Left lung (tissue), 10 donors: ENCODE data around the gene HOXA9. TPM values are rescaled to one million over a fixed set of nuclear protein-coding genes. Genes with fewer than 3 reads are reported as not detected.

Experiments used
- ATAC-seq: fragments of 200-7000 bp; cut with Tn5 transposase; one replicate; pipeline ENCODE4 v1.9.1; 2020; ENCODE audit warnings: moderate library complexity
- DNase-seq, 4 donors: peaks; one replicate each; pipeline ENCODE4 v3.0.0-alpha.2; 2013 to 2020
- H3K27ac ChIP-seq, 2 donors: fragments of 200-600 bp; sonication (generic) in 1 of 2; one replicate each; pipeline versions ENCODE4 v1.5.0 to v1.8.0; 2020 to 2021
- H3K27me3 ChIP-seq, 2 donors: fragments of 200-600 bp; sonication (generic) in 1 of 2; one replicate each; pipeline versions ENCODE4 v1.5.0 to v1.8.0; 2020 to 2021
- H3K36me3 ChIP-seq, 2 donors: fragments of 200-600 bp; sonication (generic) in 1 of 2; one replicate each; pipeline versions ENCODE4 v1.5.0 to v1.8.0; 2020 to 2021
- H3K4me1 ChIP-seq, 2 donors: fragments of 200-600 bp; one replicate each; pipeline ENCODE4 v1.8.0; 2021
- H3K4me3 ChIP-seq, 2 donors: fragments of 200-600 bp; sonication (generic) in 1 of 2; one replicate each; pipeline versions ENCODE4 v1.5.0 to v1.8.0; 2020 to 2021; ENCODE audit warnings: mild to moderate bottlenecking in 1 of 2
- H3K9me3 ChIP-seq, 2 donors: fragments of 200-600 bp; sonication (generic) in 1 of 2; one replicate each; pipeline versions ENCODE4 v1.5.0 to v1.8.0; 2020 to 2021
- intact Hi-C, 2 donors: fragments of 100-400 bp; cut with DNase I; formaldehyde crosslinking; loops; one replicate each; pipeline versions ENCODE4 v1.11.2 to v1.14.2; 2022
- polyA plus RNA-seq, 6 donors: library from polyadenylated mRNA; unstranded; fragments of 120-200 nt; gene quantifications; one replicate each; pipeline ENCODE4 v1.2.1, GENCODE V29; 2013; ENCODE audit not compliant: insufficient read length in 6 of 6
- total RNA-seq, 2 donors: library from RNA; stranded (reverse); fragmentation: NEBNext Ultra II Directional; extraction: Animal tissue kit (Norgen Biotek cat#: 25700); gene quantifications; one replicate each; pipeline ENCODE4 v1.2.1, GENCODE V29; 2021
- TF ChIP-seq, protein P1 (sequence below), 2 donors: fragments of 200-600 bp; sonication (generic) in 1 of 2; IDR thresholded peaks; one replicate each; pipeline versions ENCODE4 v1.5.0 to v1.8.0; 2021; ENCODE audit warnings: antibody characterized with exemption in 2 of 2
- donor health status: DM: no; HTN: yes; CAD: no.
- donor health status: DM: no; HTN: no; CAD: no.

Gene HOXA9
- total and polyA plus RNA-seq, 8 donors: 0.38 to 1.4 (median 0.57) TPM

DNA sequence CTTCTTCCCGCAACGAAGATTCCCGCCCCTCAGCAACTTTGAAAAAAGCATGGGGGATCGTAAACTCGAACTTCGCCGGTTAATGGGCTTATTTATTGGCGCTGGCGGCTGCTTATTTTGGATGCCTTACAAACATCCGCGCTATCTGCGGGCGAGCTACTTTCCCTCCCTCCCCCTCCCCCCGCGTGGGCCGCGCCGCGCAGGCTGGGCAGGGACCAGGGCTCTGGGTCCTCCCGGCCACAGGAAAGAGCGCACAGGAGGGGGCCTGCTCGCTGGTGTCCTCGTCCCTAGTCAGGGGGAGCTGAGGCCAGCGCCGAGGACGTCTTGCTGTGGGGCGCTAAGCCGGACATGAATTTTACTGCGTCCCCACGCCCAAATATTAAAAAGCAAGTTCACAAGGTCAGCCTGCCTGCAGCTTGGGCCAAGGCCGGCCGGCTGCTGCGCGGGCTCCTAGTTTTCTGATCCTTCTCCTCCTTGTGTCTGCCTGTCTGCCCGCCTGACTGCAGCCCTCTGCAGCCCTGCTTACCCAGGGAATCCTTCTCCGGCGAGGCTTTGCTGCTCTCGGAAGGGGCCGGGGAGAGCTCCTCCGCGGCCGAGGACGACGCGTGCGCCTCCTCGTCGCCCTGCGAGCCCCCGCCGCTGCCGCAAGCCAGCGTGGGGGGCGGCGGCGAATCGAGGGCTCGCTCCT, 7.6 kb upstream of the HOXA9 start:
- Histone ChIP-seq H3K27me3 (peaks cover 100% of the 10 kb centered on the region in 2 donors), H3K9me3 (no peaks in the 10 kb centered on the region), H3K36me3 (no peaks in the 10 kb centered on the region), H3K4me1 (peaks cover 0 to 48% of the 10 kb centered on the region in 2 donors), H3K4me3 (peak overlapping the region; percentile 12 to 47), H3K27ac (no peak overlapping the region)
- ATAC-seq (peak; percentile 20), DNase-seq (peak in 1 of 4 donors; percentile 34)
- TF ChIP-seq, protein P1, sequence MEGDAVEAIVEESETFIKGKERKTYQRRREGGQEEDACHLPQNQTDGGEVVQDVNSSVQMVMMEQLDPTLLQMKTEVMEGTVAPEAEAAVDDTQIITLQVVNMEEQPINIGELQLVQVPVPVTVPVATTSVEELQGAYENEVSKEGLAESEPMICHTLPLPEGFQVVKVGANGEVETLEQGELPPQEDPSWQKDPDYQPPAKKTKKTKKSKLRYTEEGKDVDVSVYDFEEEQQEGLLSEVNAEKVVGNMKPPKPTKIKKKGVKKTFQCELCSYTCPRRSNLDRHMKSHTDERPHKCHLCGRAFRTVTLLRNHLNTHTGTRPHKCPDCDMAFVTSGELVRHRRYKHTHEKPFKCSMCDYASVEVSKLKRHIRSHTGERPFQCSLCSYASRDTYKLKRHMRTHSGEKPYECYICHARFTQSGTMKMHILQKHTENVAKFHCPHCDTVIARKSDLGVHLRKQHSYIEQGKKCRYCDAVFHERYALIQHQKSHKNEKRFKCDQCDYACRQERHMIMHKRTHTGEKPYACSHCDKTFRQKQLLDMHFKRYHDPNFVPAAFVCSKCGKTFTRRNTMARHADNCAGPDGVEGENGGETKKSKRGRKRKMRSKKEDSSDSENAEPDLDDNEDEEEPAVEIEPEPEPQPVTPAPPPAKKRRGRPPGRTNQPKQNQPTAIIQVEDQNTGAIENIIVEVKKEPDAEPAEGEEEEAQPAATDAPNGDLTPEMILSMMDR (IDR thresholded peaks at IDR 0.05): no peak
- intact Hi-C loops: no loop called here

DNA sequence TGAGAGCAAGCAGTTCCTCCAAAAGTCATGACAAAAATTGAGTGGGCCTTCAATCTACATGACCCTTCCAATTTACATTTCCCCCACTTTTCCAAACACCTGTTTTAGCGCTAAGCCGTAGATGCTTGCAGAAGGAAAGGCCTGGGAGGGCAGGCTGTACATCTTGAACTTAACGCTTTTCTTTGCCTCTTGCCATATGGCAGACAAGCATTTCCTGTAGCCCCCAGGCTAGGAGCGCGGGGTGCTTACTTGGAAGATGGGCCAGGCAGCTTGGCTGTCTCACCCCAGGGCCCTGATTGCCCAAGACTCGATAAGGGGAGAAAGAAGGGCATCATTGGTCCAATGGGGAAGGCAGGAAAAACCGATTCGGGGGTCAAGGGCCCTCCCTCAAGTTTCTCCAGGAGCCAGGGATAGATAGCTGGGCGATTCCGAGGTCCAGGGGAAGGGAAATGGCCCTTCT, 7.0 kb upstream of the HOXA9 start:
- H3K36me3 ChIP-seq: no peaks in the 10 kb centered on the region
- H3K27ac ChIP-seq: no peak overlapping the region
- ATAC-seq (no peak), DNase-seq (peak in 1 of 4 donors; percentile 17)
- no peak overlapping the region for H3K4me3 ChIP-seq
- intact Hi-C loops: no loop called here
- H3K27me3 ChIP-seq: peaks cover 100% of the 10 kb centered on the region in 2 donors
- TF ChIP-seq, protein P1 (IDR thresholded peaks at IDR 0.05): no peak
- no peaks in the 10 kb centered on the region for H3K9me3 ChIP-seq
- H3K4me1 ChIP-seq: peaks cover 0 to 48% of the 10 kb centered on the region in 2 donors

DNA sequence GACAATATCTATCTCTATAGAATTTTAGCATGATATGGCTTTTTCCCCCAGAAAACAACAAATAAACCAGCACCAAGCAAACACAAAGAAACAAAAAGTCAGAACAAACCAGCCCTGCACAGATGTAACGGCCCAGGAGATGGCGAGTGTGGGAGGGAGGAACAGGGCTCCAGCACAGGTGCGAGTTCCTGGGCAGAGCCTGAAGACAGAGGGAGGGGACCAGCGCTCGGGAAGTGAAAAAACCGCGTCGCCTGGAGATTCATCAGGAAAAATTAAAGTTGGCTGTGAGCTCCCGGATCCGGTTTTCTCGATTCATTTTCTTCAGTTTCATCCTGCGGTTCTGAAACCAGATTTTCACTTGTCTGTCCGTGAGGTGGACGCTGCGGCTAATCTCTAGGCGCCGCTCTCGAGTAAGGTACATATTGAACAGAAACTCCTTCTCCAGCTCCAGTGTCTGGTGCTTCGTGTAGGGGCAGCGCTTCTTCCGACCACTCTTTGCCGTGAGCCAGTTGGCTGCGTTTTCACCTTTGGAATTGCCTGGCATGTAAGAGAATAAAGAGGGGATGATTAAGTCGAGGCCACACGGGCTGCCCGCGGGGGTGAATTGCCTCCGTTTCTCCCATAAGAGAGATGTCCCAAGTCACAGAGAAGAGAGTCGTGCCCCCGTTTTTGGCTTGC, 6.4 kb upstream of the HOXA9 start:
- DNase-seq: peak in 1 of 4 donors; percentile 26
- intact Hi-C loops: no loop called here
- no peaks in the 10 kb centered on the region for H3K36me3 ChIP-seq
- TF ChIP-seq, protein P1 (IDR thresholded peaks at IDR 0.05): no peak
- H3K9me3 ChIP-seq: no peaks in the 10 kb centered on the region
- no peak overlapping the region for H3K27ac ChIP-seq
- H3K4me1 ChIP-seq: peaks cover 0 to 53% of the 10 kb centered on the region in 2 donors
- peaks cover 100% of the 10 kb centered on the region in 2 donors for H3K27me3 ChIP-seq
- no peak overlapping the region for H3K4me3 ChIP-seq
- ATAC-seq: no peak

DNA sequence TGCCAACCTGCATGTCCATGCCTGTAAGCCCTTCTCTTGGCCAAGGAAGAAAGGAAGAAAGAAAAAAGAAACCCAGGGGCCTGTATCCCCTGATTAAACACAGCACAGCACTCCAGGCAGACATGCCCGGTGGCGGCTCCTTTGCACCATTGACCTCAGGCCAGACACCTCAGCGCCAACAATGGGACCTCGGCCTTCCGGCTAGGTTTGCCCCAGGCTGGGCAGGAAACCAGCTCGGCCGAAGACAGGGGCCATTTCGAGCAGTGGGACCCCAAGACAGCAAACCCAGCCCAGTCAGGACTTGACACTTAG, 5.9 kb upstream of the HOXA9 start:
- Histone ChIP-seq H3K27ac (no peak overlapping the region), H3K4me3 (no peak overlapping the region), H3K4me1 (peaks cover 0 to 58% of the 10 kb centered on the region in 2 donors), H3K27me3 (peaks cover 100% of the 10 kb centered on the region in 2 donors), H3K9me3 (no peaks in the 10 kb centered on the region), H3K36me3 (no peaks in the 10 kb centered on the region)
- intact Hi-C loops: no loop called here
- ATAC-seq: no peak
- TF ChIP-seq, protein P1 (IDR thresholded peaks at IDR 0.05): no peak
- peak in 1 of 4 donors; percentile 15 for DNase-seq
